ENCODE data around the gene ELFN2. TPM values are rescaled to one million over a fixed set of nuclear protein-coding genes. Genes with fewer than 3 reads are reported as not detected.

ELFN2 gene
- total RNA-seq, 3 donors from 2014 or later = not detected

GRCh38 chr22:37445501-37445900, 18.2 kb upstream of the ELFN2 start:
- intact Hi-C loops (cut with DNase I; ENCODE audit: low total_unique reads) = no loop called here
- no peak for DNase-seq (ENCODE audit: low spot score in 2 of 2)
- TF ChIP-seq POLR2A (IDR thresholded peaks at IDR 0.05) = no peak
- no peak for TF ChIP-seq POLR2AphosphoS5 (IDR thresholded peaks at IDR 0.05)
- TF ChIP-seq CTCF (IDR thresholded peaks at IDR 0.05) = no peak

GRCh38 chr22:37443977-37444376, 16.7 kb upstream of the ELFN2 start:
- intact Hi-C loops (cut with DNase I; ENCODE audit: low total_unique reads) = no loop called here
- no peak for TF ChIP-seq CTCF (IDR thresholded peaks at IDR 0.05)
- no peak for TF ChIP-seq POLR2AphosphoS5 (IDR thresholded peaks at IDR 0.05)
- no peak for TF ChIP-seq POLR2A (IDR thresholded peaks at IDR 0.05)
- H3K4me3 ChIP-seq = no peak overlapping the region
- H3K27ac ChIP-seq = no peak overlapping the region
- peaks cover 0 to 22% of the 10 kb centered on the region in 2 donors for H3K27me3 ChIP-seq
- no peaks in the 10 kb centered on the region for H3K4me1 ChIP-seq
- H3K9me3 ChIP-seq = peaks cover 0 to 8% of the 10 kb centered on the region in 2 donors
- H3K36me3 ChIP-seq = no peaks in the 10 kb centered on the region
- no peak for DNase-seq (ENCODE audit: low spot score in 2 of 2)

More at GRCh38 chr22:37445501-37445900, 18.2 kb upstream of the ELFN2 start:
- Histone ChIP-seq H3K27me3 (peaks cover 0 to 23% of the 10 kb centered on the region in 2 donors), H3K27ac (no peak overlapping the region), H3K9me3 (peaks cover 0 to 7% of the 10 kb centered on the region in 2 donors), H3K4me1 (no peaks in the 10 kb centered on the region), H3K4me3 (no peak overlapping the region), H3K36me3 (no peaks in the 10 kb centered on the region)

GRCh38 chr22:37443086-37443485, 15.8 kb upstream of the ELFN2 start:
- TF ChIP-seq CTCF (IDR thresholded peaks at IDR 0.05) (no peak), POLR2AphosphoS5 (IDR thresholded peaks at IDR 0.05) (no peak), POLR2A (IDR thresholded peaks at IDR 0.05) (no peak)
- DNase-seq (ENCODE audit: low spot score in 2 of 2) = no peak
- intact Hi-C loops (cut with DNase I; ENCODE audit: low total_unique reads) = no loop called here
- Histone ChIP-seq H3K27me3 (peaks cover 0 to 17% of the 10 kb centered on the region in 2 donors), H3K27ac (no peak overlapping the region), H3K4me1 (no peaks in the 10 kb centered on the region), H3K9me3 (peaks cover 0 to 8% of the 10 kb centered on the region in 2 donors), H3K4me3 (no peak overlapping the region), H3K36me3 (no peaks in the 10 kb centered on the region)

- H3K9me3 ChIP-seq = peaks cover 0 to 8% of the 10 kb centered on the region in 2 donors
- no peak overlapping the region for H3K27ac ChIP-seq
- H3K4me1 ChIP-seq = no peaks in the 10 kb centered on the region
- TF ChIP-seq POLR2AphosphoS5 (IDR thresholded peaks at IDR 0.05) (no peak), CTCF (IDR thresholded peaks at IDR 0.05) (no peak), POLR2A (IDR thresholded peaks at IDR 0.05) (no peak)
- intact Hi-C loops (cut with DNase I; ENCODE audit: low total_unique reads) = no loop called here
- no peaks in the 10 kb centered on the region for H3K36me3 ChIP-seq
- DNase-seq (ENCODE audit: low spot score in 2 of 2) = no peak
- peaks cover 0 to 17% of the 10 kb centered on the region in 2 donors for H3K27me3 ChIP-seq
- no peak overlapping the region for H3K4me3 ChIP-seq
Observed at GRCh38 chr22:37442537-37442936, 15.3 kb upstream of the ELFN2 start.

- Histone ChIP-seq H3K36me3 (no peaks in the 10 kb centered on the region), H3K4me1 (no peaks in the 10 kb centered on the region), H3K27me3 (peaks cover 0 to 17% of the 10 kb centered on the region in 2 donors), H3K4me3 (no peak overlapping the region), H3K9me3 (peaks cover 0 to 8% of the 10 kb centered on the region in 2 donors), H3K27ac (no peak overlapping the region)
- DNase-seq (ENCODE audit: low spot score in 2 of 2) = no peak
- no peak for TF ChIP-seq CTCF (IDR thresholded peaks at IDR 0.05)
- intact Hi-C loops (cut with DNase I; ENCODE audit: low total_unique reads) = no loop called here
Observed at GRCh38 chr22:37442135-37442534, 14.9 kb upstream of the ELFN2 start.

All from breast epithelium (tissue), 4 donors.